Measurements from ENCODE around the gene MINDY1.

The MINDY1 gene

DNA sequence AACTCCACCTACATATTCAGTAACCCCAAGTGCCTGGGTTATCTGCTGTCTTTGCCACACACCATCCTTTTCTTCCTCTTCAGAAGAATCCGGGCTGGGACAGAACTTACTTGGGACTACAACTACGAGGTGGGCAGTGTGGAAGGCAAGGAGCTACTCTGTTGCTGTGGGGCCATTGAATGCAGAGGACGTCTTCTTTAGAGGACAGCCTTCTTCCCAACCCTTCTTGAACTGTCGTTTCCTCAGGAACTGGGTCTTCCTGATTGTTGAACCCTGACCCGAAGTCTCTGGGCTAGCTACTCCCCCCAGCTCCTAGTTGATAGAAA lies 42.6 kb downstream of the MINDY1 start:
- DNase-seq = no peak

DNA sequence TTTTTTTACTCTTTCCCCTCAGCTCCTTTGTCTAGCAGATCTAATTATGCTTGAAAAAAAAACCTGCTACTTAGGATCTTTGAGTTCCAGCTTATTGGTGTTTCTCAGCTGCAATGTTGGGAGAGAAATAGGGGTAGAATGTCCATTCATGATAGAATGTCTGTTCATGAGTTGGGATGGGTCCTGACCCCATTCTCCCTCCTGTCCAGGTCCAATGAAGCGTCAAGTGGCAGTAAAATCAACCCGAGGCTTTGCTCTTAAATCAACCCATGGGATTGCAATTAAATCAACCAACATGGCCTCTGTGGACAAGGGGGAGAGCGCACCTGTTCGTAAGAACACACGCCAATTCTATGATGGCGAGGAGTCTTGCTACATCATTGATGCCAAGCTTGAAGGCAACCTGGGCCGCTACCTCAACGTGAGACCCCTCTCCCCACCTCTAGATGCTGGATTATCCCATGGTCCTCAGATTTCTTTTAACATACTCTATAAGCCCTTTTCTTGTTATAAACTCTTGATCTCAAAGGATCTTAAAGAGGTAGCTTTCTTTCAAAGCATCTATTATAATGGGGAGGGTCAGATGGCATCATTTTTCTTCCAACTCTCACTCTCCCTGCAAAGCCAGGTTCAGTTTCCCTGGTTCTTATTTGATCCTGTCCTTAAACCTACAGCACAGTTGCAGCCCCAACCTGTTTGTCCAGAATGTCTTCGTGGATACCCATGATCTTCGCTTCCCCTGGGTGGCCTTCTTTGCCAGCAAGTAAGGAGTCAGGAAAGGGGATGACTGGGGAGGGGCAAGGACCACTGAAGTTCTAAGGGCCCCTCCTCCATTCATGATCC lies 43.2 kb downstream of the MINDY1 start:
- no peak for DNase-seq

DNA sequence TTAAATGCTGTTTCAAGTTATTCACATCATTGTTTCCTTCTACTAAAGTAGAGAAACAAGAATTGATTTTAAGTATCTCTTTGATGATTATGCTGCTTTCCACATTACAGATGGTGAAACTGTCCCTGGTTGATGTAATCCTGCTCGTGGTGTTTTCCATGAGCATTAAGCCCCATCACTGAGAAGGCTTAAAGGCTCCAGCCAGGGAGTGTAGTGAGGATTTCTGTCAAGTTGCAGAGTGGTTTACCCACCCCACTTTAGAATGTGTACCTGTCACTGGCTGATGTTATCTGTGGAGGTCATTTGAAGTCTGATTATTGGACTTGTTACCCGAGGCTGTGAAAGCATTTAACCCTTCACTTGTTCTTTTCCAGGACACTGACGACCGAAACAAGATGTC lies 44.9 kb downstream of the MINDY1 start:
- no peak for DNase-seq

DNA sequence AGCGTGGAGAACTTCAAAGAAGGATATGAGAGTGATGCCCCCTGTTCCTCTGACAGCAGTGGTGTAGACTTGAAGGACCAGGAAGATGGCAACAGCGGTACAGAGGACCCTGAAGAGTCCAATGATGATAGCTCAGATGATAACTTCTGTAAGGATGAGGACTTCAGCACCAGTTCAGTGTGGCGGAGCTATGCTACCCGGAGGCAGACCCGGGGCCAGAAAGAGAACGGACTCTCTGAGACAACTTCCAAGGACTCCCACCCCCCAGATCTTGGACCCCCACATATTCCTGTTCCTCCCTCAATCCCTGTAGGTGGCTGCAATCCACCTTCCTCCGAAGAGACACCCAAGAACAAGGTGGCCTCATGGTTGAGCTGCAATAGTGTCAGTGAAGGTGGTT lies 46.1 kb downstream of the MINDY1 start:
- DNase-seq = no peak

DNA sequence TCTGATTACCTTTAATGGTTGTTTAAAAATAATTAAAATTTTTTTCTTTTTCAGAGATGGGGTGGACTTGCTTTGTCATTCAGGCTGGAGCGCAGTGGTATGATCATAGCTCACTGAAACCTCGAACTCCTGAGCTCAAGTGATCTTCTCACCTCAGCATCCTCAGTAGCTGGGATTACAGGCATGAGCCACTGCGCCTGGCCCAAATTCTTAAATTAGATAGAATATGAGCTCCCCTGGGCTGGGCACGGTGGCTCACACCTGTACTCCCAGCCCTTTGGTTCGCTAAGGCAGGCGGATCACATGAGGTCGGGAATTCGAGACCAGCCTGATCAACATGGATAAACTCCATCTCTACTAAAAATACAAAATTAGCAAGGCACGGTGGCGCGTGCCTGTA lies 49.0 kb downstream of the MINDY1 start:
- DNase-seq = no peak

DNA sequence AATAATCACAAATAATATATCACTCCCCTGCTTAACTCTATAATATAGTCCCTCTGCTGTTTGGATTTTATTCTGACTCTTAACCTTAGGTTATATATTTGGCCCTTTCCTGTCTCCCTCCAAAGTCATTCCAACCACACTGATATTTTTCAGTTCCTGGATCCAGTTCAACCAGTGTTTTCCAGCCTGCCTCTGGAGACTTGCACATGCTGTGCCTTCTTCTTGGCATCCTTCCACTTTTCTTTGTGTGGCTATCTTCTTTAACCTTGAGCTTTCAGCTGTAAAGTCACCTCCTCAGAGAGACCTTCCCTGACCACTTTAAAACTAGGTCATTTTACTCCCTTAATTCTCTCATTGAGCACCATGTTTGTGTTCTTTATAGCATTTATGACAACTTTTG lies 51.4 kb downstream of the MINDY1 start:
- no peak for DNase-seq

DNA sequence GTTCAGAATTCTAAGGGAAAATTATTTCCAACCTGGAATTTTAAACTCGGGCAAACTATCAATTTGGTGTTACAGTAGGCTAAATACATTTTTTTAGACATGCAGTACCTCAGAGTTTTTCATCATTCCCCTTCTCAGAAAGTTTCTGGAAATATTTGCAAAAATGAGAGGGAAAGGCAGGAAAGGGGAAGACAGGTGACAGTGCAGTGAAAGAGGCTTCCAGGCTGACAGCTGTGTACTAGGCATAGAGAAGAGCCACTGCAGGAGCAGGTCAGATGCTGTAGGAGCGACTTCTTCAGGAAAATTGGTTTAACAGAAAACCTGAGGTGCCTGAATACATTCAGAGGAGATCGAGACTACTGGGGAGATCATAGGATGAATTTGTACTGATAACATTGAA lies 52.0 kb downstream of the MINDY1 start:
- no peak for DNase-seq

Data from NCI-H187 (cell line).